HG03571 (cell line): ENCODE measurements around the gene BCKDHA.
"Not testable (repeated sequence)": the region's sequence is repeated elsewhere in the genome, so short reads cannot be mapped to it uniquely, and the experiment has no call there.

Experiments used
- ATAC-seq: cut with Tn5 transposase; IDR thresholded peaks from one replicate; pipeline ENCODE4 v1.9.1; 2021; ENCODE audit not compliant: unreplicated experiment

BCKDHA gene

GRCh38 chr19:41442473-41443355 is 45.1 kb downstream of the BCKDHA start, which contains the start of gene ERICH4:
Gene ERICH4, plus strand, starts transcription at chr19:41443156. Its CDS starts 14 bp downstream, at chr19:41443170.
- ATAC-seq: no peak

- no peak for ATAC-seq
Measured at GRCh38 chr19:41443813-41444455, 46.3 kb downstream of the BCKDHA start.

- ATAC-seq: no peak
Measured at GRCh38 chr19:41445575-41445974, 48.0 kb downstream of the BCKDHA start.

GRCh38 chr19:41447732-41448332 is 50.2 kb downstream of the BCKDHA start:
- no peak for ATAC-seq

GRCh38 chr19:41449079-41449864 is 51.7 kb downstream of the BCKDHA start:
- ATAC-seq: no peak

GRCh38 chr19:41449865-41450178 is 52.2 kb downstream of the BCKDHA start:
- ATAC-seq: no peak

GRCh38 chr19:41452584-41453275 is 55.1 kb downstream of the BCKDHA start:
- no peak for ATAC-seq

- no peak for ATAC-seq
Measured at GRCh38 chr19:41455936-41456335, 58.3 kb downstream of the BCKDHA start.

GRCh38 chr19:41456342-41456918 is 58.8 kb downstream of the BCKDHA start:
- no peak for ATAC-seq

- ATAC-seq: no peak
Measured at GRCh38 chr19:41457241-41457640, 59.6 kb downstream of the BCKDHA start.

- ATAC-seq: no peak
Measured at GRCh38 chr19:41462497-41462896, 64.9 kb downstream of the BCKDHA start.

- ATAC-seq: not testable (repeated sequence)
Measured at GRCh38 chr19:41463257-41464256, 65.9 kb downstream of the BCKDHA start.
